NCI-H1436 (cell line): ENCODE data around the gene AUTS2.
A peak's percentile ranks its signal among the peaks of the same experiment; 100 is the strongest.

Source experiments
- DNase-seq: peaks from one replicate; lab custom pipeline; 2025; lab: John Stamatoyannopoulos, UW

Gene AUTS2

DNA sequence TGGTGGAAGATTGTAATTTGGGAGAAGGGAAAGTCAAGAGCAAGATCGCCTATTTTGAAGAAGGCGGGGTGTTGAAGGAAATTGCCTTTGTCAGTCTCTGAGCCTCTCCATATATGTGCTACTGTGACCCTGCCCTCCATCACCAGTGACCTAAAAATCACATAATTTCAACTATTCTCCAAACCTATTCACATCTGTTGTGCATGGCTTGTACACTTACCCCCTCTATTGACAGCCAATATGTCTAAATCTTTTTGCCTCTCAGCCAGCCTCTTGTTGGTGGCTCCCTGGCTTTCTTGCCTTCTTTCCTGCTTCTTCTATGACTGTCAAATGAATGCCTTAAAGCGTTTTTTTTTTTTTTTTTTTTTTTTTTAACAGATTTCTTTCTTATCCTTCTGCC is 295.6 kb downstream of the AUTS2 start:
- peak; percentile 27 for DNase-seq

DNA sequence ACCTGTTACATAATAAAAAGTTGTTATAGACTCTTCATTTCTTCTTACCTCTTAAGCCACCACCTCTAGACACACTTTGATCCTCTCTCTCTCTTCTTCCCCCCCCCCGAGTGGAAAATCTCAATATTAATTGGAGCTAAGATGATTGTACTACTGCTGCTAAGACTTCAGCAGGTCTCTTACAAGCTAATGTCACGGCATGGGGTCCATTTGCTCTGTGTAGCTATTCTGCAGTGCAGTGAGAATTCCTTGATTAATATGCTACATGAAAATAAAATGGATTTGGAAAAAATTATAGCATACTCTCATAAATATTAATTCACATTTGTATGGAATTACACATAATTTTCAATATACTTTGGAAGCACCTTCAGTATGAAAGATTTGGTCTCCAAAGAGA is 297.2 kb downstream of the AUTS2 start:
- no peak for DNase-seq

DNA sequence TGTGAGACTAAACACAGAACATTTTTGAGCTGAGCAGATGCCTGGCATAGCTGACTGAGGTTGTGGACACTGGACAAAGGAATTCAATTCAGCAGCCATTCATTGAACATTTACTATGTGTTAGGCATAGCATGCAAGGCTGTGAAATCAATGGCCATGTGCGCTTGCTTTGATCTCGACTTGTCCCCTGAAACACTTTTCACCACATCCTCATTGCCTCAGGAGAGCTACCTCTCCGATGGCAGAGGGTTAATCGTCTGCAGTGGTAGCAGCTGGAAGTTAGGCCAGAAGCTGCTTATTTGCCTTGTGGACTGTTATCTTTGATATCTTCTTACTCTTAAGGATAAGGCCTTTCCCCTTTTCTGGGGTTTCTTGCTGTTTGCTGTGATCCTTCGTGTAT is 297.8 kb downstream of the AUTS2 start:
- no peak for DNase-seq

DNA sequence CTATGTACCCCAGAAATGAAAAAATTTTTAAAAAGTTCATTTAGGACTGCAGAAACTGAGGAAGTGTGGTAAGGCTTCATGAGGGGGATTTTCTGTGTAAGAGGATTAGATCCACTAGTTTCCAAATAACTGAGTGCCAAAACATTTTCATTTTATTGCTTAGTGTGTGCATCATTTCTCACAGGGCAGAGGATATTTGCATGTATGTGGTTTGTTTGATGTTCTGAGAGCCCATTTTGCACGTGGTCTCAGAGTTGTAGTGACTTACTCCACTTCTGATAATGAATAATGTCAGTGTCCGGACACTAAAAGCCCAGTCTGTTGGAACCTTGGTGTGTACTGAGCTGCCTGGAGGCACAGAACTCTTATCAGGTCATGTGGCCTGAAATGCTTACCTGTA is 299.9 kb downstream of the AUTS2 start:
- DNase-seq = no peak

DNA sequence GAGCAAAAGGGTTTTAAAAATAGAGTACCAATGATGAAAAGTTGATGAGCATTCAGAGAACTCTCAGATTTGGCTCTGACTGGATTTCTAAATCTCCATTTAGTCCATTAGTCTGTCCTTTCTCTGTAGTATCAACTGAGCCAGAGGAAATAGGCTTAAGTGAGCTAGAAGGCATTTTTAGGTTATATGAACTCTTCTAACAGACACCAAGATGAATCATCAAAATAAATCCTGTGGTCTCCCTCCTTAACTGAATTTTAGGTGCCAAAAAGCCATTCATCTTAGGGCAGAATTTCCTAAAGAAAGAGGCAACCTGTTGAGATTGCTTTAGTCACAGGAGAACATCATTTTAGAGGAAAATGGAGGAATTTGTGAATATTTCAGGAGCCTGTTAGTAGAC is 305.1 kb downstream of the AUTS2 start:
- DNase-seq = no peak

DNA sequence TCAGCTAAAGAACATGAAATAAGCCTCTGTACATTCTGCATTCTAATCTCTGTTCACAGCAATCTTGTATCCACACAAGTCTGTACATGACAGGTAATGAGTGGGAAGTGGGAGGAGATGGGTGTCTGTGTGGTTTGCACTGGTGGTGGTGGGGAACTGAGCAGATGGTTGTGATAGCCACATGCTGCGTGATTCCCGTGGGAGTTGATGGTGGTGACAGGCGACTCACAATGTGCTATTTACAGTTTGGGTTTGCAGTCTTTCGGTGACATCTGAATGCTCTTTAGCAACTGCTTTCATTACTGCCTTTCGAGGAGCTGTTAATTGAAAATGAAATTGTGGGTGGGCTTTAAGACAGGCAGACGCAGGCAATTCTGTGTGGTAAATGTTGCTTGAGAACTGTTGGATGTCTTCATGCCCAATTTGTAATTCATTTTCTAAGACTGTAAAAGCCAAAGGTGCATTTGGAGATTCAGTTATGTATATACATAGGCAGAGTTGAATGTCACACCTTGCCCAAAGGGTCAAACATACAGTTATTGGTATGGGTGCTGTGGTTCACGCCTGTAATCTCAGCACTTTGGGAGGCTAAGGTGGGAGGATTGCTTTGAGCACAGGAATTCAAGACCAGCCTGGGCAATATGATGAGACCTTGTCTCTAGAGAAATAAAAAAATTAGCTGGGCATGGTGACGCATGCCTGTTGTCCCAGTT is 308.2 kb downstream of the AUTS2 start:
- peak; percentile 48 for DNase-seq

DNA sequence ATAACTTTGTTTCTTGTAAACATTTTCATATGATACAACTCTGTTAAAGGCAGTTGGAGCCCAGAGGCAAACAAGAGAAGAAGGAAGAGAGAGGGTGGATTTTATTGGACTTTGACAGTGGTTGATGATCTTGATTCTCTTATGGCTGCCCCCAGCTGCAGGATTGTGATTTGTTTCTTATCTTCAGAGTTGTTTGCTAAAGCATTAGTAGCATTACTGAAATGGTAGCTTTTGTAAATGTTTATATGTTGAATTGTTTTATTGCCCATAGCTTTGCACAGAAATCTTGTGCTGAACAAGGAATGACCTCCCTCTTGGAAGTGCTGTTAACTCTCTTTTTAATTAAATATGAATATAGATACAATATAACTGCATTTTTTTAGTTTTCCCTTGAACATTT is 309.4 kb downstream of the AUTS2 start:
- DNase-seq = no peak

DNA sequence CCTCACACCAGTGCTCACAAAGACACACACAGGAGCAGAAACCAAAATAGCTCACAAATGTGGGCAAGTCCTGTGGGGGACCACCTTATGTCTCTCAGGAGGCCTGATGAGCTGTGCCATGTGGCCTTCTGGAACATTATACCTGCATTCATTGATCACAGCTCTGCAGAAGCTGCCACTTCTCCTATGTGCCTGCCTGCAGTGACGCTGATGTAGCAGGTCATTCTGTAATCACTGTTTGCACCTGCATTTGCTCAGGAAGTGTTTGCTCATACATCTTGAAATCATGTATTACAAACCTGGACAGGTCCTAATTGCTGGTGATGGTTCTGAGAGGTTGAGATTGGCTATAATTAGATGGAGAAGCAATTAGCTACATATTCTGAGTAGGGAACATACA is 310.2 kb downstream of the AUTS2 start:
- peak; percentile 76 for DNase-seq

DNA sequence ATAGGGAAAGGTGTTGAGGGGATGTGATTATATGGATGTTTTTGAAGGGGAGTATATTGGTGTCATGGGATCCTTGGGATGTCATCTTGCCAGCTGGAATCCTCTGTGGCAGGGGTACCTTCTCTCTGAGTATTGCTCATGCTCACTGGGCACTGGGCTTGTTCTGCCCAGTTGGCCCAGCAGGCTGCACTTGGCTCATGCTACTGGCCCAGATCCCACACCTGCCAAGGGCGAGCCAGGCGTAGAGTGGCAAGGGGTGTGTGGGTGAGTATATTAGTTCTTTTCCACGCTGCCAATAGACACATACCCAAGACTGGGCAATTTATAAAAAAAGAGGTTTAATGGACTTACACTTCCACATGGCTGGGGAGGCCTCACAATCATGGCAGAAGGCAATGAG is 311.9 kb downstream of the AUTS2 start:
- DNase-seq = no peak

DNA sequence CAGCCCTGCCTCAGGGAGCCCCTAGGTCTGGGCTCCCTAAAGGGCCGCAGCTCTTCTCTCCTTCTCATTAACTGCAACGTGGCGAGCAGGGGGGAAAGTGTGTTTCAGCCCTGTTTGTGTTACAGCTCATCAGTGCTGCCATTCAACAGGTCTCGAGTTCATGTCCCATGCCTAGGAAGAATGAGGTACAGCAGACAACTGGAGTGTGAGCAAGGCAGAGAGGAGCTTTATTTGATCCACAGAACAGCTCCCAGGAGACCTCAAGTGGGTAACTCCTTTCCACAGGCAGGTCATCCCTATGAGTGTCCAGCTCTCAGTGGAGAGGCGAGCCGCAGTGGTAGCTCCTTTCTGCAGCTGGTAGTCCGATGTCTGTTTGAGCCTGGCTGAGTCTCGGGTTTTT is 313.1 kb downstream of the AUTS2 start:
- DNase-seq = no peak

DNA sequence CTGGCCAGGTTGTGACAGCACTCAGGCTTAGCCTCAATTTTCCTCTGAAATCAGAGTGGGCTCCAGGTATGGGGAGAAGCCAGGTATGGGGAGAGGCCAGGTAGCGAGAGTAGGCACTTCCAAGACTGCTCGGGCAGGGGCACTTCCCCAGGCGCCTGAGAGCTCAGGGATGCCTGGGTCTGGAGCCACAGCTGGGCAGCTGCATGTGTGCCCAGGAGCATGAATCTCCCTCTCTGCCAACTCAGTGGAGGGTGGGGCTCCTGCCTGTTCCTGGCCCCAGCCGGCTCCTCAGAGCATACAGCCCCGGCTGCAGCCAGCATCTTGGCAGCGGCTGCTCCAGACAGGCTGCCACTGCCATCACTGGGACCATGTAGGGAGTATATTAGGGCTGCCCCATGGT is 313.9 kb downstream of the AUTS2 start:
- no peak for DNase-seq

DNA sequence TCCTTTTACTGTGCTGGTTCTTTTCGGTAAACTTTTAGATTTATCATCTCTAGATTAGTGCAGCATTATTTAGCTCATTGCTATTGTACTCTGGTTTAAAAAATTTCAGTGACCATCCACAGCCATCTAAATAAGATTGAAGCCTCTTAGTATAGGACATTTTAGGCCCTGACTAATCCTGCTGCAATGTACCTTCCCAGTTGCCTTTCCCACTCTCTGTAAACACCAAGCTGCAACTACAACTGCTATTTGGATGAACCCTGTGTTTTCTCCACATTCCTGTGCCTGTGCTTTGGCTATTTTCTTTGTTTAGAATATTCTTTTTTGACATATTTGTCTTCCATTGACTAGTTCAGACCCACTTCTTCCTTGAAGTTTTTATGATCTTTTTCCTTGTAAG is 314.6 kb downstream of the AUTS2 start:
- no peak for DNase-seq

DNA sequence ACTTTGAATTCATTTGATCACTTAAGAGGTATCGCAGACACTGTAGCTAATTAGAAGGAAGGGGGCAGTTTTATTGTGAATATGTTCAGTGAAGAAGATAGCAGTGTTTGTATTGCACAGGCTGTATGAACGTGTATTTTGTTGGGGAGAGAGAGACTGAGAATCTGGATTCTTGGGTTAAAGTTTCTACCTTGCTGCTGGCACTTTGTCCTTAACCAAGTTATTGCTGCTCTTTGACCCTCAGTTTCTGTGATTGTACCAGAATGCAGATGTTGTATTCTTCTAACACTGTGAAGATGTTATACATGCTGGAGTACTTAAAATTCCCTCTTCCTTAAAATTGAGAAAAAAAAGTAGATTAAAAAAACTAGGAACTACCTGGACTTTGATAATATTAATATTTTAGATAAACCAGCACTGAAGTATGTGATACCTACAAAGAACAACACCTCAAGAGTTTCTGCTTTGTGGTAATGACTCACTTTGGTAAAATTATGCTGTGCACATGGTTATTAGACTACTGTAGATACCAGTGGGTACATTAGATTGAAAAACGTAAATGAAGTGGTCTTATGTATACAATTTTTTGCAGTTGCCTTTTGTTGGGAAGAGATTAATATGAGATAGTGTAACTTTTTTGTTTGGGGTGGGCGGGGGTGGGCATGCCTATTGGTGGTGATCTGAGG is 321.3 kb downstream of the AUTS2 start:
- no peak for DNase-seq

DNA sequence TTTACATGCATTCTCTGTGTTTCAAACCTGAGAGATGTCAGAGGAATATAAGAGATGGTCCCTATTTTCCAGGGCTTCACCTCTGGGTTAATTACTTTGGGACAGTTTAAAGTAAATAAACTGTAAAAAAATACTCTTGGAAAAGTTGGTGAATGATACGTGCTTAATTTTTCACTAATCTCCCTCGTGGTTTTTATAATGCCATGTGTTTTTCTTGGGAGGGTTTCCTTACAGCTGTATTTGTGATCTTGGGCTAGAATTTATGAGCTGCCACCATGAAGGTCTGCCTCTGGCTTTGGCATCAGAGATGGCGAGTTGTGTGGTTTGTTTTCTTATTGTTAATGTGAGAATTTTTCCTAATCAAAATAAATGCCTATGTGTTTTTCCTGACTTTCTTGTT is 322.5 kb downstream of the AUTS2 start:
- DNase-seq = no peak

DNA sequence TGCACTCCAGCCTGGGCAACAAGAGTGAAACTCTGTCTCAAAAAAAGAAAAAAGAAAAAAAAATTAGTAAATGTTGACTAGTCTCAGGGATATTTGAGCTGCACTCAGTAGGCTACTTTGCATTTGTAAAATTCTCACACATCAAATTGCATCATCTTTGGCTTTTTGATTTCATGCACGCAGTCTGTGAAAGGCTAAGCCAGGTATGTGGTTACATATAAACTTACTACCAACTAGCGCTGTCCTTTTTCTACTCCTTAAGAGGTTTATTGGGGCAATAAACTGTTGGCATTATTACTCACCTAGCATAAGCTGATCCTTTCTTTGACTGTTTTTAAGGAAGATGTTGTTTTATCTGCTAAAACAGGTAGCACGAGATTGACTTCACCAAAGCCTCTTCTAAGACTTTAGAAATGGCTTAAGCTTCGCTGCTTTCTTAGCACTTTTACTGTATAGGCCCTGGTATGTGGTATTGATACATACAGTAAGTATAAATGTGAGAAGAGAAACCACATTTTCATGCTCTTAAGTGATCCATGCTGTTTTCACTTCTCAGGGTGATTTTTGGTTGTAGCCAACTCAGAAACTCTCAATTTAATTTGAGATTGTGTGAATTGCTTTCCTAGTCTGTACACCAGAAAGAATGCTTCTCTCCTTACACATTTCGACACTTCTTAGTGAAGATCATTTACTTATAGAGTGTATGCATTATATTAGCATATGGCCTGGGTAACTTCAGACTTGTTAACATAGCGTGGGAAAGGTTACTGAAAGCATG is 323.9 kb downstream of the AUTS2 start:
- DNase-seq = no peak

DNA sequence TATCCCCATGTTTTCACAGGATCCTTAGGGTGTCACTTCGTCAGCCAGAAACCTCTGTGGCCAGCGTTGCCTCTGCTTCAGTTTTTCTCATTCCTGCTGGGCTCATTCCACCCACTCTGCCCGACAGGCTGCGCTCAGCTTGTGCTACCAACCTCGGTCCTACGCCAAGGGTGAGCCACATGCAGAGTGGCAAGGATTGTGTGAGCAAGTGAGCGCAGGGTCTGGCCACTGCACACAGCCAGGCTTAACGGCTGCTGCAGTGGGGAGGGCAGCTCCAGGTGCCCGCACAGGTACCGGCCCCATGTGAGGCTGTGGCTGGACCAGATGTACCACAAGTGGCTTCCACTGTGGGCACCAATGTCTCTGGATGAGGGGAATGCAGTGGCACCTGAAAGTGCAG is 329.2 kb downstream of the AUTS2 start:
- DNase-seq = no peak

DNA sequence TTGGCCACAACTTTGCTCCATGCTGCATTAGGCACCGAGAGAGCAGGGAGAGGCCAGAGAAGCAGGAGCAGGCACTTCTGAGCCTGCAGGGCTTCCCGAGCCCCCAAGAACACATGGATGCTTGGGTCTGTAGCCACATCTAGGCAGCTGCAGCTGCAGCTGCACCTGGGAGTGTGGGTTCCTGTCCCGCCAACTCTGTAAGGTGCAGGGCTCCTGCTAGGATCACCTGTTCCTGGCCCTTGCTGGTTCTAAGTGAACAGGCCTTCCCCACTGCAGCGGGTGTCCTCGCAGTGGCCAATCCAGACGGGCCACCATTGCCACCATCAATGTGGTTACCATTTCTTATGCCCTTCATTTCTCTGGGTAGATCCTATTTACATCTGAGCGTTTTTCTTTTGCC is 330.3 kb downstream of the AUTS2 start:
- no peak for DNase-seq

DNA sequence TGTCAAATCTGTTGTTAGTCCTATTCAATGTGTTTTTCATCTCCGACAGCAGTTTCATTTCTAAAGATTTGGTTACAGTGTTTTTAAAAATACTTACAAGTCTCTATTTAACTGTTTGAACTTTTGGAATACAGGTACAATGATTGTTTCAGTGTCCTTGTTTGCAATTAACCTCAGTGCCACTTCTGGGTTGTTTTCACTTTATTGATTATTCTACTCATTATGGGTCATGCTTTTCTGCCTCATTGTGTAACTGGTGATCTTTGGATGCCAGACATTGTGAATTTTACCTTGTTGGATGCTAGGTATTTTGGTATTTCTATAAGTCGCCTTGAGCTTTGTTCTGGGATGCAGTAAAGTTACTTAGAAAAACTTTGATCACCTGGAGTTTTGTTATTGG is 331.3 kb downstream of the AUTS2 start:
- DNase-seq = no peak

DNA sequence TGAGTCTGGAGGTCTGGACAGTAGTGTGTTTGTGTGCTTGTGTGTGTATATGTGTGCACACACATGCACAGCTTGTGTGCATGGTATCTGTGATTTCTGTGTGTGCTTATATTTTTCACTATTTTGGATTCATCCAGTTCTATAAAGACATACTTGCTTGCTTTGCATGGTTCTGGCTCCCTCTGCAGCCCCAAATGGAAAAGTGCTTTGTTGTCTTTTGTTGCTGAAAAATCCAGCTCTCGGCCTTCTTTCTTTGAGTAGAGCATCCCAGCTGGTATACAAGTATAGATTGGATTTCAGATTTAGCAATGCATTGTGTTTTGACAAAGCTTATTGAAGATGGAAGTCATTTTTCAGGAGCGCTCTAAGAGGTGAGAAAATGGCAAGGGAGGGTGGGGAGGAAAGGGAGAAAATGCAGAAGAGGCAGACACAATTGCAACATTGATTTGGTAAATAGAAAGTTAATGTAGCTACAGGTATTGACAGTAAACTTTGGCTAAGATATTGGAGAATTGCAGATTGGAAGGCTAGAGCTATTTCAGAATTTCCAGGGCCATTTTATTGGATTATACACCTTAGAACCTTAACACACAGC is 333.9 kb downstream of the AUTS2 start:
- DNase-seq = no peak

DNA sequence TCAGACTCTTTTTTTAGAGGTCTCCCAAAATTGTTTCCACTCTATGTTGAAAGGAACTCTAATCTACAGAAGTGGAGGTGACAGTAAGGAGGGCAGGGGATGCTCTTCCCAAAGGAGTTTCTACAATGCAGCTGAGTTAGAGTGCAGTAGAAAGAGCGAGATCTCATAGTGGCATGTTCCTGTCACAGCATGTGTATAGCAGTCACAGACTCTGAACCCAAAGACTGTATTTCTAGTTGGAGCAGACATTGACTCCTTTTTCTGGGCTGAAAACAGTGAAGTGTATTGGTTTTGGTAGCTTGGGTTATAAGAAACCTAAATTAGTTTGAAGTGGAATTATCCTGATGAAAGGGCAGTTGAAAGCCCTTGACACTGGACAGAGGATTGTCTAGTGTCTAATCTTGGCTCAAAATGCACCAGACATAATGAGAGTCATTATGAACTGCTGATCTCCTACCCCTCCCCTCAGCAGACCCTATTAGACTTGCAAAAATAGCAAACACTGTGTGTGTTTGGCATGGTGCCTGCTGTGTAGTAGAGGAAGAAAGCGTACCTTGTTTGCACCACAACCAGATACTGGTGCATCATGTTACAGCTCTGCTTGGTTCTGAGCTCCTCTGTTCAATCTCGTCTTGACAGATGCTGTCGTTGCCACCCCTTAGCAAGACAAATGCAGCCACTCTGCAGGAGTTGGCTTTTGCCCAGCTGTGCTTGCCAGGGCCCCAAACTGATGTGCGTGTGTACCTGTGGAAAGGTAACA is 336.0 kb downstream of the AUTS2 start:
- peak; percentile 80 for DNase-seq

DNA sequence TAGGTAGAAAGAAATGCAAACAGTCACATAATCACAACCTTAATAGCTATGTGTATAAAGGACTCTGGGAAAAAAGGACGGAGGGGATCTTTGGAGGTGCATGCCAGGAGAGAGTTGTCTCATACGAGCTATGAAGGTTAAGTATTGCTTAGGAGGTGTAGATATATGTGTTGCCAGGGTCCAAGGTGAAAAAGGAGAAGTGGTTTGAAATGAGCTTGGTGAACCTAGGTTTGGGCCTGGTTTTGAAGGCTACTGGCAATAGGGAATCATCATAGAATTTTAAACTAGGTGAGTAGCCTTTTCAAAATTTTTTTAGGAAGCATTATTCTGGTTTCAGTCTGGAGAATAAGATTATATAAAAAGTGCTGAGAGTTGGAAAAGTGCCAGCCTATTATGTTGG is 336.8 kb downstream of the AUTS2 start:
- DNase-seq = no peak

DNA sequence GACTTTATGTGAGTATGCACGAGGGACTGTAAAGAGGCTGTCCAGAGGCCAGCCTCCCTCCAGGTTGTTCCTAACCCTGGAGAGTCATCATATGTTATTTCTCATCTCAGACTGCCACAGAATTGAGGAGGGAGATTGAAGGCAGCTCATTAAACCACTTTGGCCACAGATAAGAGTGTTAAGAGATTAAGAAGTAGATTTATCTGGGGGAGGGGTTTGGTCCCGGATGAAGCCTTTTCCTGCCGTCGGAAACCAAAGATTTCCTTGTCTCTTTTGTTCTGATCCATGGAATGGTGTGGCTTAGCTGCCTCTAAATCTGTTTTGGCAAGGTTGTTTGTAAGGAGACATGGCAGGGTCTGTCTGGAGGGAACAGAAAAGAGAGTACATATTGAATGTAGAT is 338.8 kb downstream of the AUTS2 start:
- no peak for DNase-seq
